Fibroblast of lung (primary cell): ENCODE results near the gene NEK7. TPM values are rescaled to one million over a fixed set of nuclear protein-coding genes. Genes with fewer than 3 reads are reported as not detected.
A peak's percentile ranks its signal among the peaks of the same experiment; 100 is the strongest.

ENCODE experiments used
- DNase-seq, 2 donors: peaks; one replicate each; pipeline versions ENCODE4 v3.0.0 to v3.0.0-alpha.2; 2010; ENCODE audit warnings: low read depth in 2 of 2
- H2AFZ ChIP-seq: 2 replicates; pipeline ENCODE4 v1.5.1; 2012; ENCODE audit warnings: low read length, control low read depth, inconsistent platforms
- H3K27ac ChIP-seq: 2 replicates; pipeline ENCODE4 v1.5.1; 2011; ENCODE audit warnings: low read length, control low read depth; ENCODE audit not compliant: insufficient read depth
- H3K27me3 ChIP-seq: 2 replicates; pipeline ENCODE4 v1.5.1; 2011; ENCODE audit warnings: mild to moderate bottlenecking, low read length; ENCODE audit not compliant: control insufficient read depth, insufficient read depth
- H3K36me3 ChIP-seq: 2 replicates; pipeline ENCODE4 v1.5.1; 2011; ENCODE audit warnings: low read length; ENCODE audit not compliant: control insufficient read depth, insufficient read depth
- H3K4me1 ChIP-seq: 2 replicates; pipeline ENCODE4 v1.5.1; 2011; ENCODE audit warnings: low read length; ENCODE audit not compliant: control insufficient read depth, insufficient read depth; ENCODE audit errors: extremely low read depth
- H3K4me2 ChIP-seq: 2 replicates; pipeline ENCODE4 v1.5.1; 2011; ENCODE audit warnings: low read length, control low read depth; ENCODE audit not compliant: insufficient read depth; ENCODE audit errors: extremely low read depth
- H3K4me3 ChIP-seq, 4 experiments: fragments of 200-600 bp in 1 of 4; sonication (generic) in 1 of 4; replicated peaks in 1 of 4; 2 replicates each; pipeline ENCODE4 v1.5.1; 2011 to 2016; ENCODE audit warnings: low read length in 4 of 4, low read depth in 3 of 4, mild to moderate bottlenecking in 3 of 4, control low read depth in 2 of 4, inconsistent platforms in 1 of 4, mixed read lengths in 1 of 4; ENCODE audit not compliant: insufficient read depth in 1 of 4; ENCODE audit errors: control extremely low read depth in 1 of 4
- H3K79me2 ChIP-seq: 2 replicates; pipeline ENCODE4 v1.5.1; 2012; ENCODE audit warnings: mild to moderate bottlenecking, low read length, inconsistent platforms; ENCODE audit not compliant: control insufficient read depth, insufficient read depth
- H3K9ac ChIP-seq: 2 replicates; pipeline ENCODE4 v1.5.1; 2011; ENCODE audit warnings: mild to moderate bottlenecking, low read length, control low read depth; ENCODE audit not compliant: insufficient read depth
- H3K9me3 ChIP-seq: 2 replicates; pipeline ENCODE4 v1.5.1; 2012; ENCODE audit warnings: low read depth, low read length; ENCODE audit not compliant: control insufficient read depth, insufficient read depth
- H4K20me1 ChIP-seq: 2 replicates; pipeline ENCODE4 v1.5.1; 2011; ENCODE audit warnings: low read length; ENCODE audit not compliant: control insufficient read depth, insufficient read depth; ENCODE audit errors: extremely low read depth
- EZH2 ChIP-seq: IDR thresholded peaks from 2 replicates; pipeline ENCODE4 v1.5.1; 2012; ENCODE audit warnings: low read length, control low read depth, mild to moderate bottlenecking; ENCODE audit errors: missing control alignments
- polyA plus RNA-seq, 2 donors: library from polyadenylated mRNA; depleted of rRNA in 1 of 2; stranded (reverse) in 1 of 2; unstranded in 1 of 2; fragments of >200 nt; gene quantifications; 2 replicates each; pipeline ENCODE4 v1.2.1, GENCODE V29; 2011 to 2012; ENCODE audit warnings: missing spikeins in 1 of 2
- total RNA-seq: library from RNA; depleted of rRNA; stranded (reverse); fragments of >200 nt; gene quantifications from 2 replicates; pipeline ENCODE4 v1.2.1, GENCODE V29; 2014
- TF ChIP-seq, protein P1 (sequence below), 2 donors: IDR thresholded peaks in 1 of 2; conservative IDR thresholded peaks in 1 of 2; 1 replicate in 1 of 2; 2 replicates in 1 of 2; pipeline ENCODE4 v1.5.1; 2011 to 2012; ENCODE audit warnings: low read length in 2 of 2, control low read depth in 1 of 2, inconsistent platforms in 1 of 2, low read depth in 1 of 2, mild to moderate bottlenecking in 1 of 2

NEK7 gene
- total and polyA plus RNA-seq, 2 donors (not counting 1 experiment from before 2014, with no cell fraction given), result 90.5 to 207 TPM

DNA sequence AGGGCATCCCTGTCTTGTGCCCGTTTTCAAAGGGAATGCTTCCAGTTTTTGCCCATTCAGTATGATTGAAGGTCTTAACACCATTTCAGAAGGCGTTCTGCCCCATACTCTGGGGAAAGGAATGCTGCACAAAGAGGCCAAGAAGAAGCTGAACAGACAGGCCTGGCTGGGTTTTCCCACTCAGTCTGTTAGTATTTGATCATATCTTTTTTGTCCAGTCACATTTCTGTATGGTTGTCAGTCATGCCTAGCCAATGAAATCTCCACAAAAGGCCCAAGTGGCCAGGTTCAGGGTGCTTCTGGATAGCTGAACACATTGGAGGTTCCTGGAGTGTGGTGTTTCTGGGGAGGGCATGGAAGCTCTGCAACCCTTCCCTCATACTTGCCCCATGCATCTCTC, 72.1 kb downstream of the NEK7 start:
- Histone ChIP-seq H3K9me3 (no peaks in the 10 kb centered on the region), H3K79me2 (peaks cover 12% of the 10 kb centered on the region), H3K9ac (no peak overlapping the region), H4K20me1 (no peaks in the 10 kb centered on the region), H3K4me2 (no peak overlapping the region), H3K36me3 (no peaks in the 10 kb centered on the region), H3K4me1 (peaks cover 1% of the 10 kb centered on the region), H2AFZ (no peak overlapping the region), H3K4me3 (no peak overlapping the region), H3K27me3 (no peaks in the 10 kb centered on the region), H3K27ac (no peak overlapping the region)
- TF ChIP-seq EZH2, result no peak
- TF ChIP-seq, protein P1, sequence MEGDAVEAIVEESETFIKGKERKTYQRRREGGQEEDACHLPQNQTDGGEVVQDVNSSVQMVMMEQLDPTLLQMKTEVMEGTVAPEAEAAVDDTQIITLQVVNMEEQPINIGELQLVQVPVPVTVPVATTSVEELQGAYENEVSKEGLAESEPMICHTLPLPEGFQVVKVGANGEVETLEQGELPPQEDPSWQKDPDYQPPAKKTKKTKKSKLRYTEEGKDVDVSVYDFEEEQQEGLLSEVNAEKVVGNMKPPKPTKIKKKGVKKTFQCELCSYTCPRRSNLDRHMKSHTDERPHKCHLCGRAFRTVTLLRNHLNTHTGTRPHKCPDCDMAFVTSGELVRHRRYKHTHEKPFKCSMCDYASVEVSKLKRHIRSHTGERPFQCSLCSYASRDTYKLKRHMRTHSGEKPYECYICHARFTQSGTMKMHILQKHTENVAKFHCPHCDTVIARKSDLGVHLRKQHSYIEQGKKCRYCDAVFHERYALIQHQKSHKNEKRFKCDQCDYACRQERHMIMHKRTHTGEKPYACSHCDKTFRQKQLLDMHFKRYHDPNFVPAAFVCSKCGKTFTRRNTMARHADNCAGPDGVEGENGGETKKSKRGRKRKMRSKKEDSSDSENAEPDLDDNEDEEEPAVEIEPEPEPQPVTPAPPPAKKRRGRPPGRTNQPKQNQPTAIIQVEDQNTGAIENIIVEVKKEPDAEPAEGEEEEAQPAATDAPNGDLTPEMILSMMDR (conservative IDR thresholded peaks at IDR 0.05 in 1 of 2, IDR thresholded peaks at IDR 0.05 in 1 of 2; ENCODE audit: low read depth in 1 of 2, low read length in 2 of 2), result no peak
- DNase-seq, result no peak

GRCh38 chr1:198231779-198232178, 75.0 kb downstream of the NEK7 start:
- no peaks in the 10 kb centered on the region for H3K9me3 ChIP-seq
- H3K79me2 ChIP-seq, result peaks cover 14% of the 10 kb centered on the region
- no peak overlapping the region for H3K4me2 ChIP-seq
- H4K20me1 ChIP-seq, result no peaks in the 10 kb centered on the region
- no peaks in the 10 kb centered on the region for H3K36me3 ChIP-seq
- DNase-seq, result no peak
- TF ChIP-seq EZH2, result no peak
- TF ChIP-seq, protein P1 (conservative IDR thresholded peaks at IDR 0.05 in 1 of 2, IDR thresholded peaks at IDR 0.05 in 1 of 2; ENCODE audit: low read depth in 1 of 2, low read length in 2 of 2), result no peak
- no peak overlapping the region for H2AFZ ChIP-seq
- peaks cover 4% of the 10 kb centered on the region for H3K4me1 ChIP-seq
- no peak overlapping the region for H3K4me3 ChIP-seq
- no peaks in the 10 kb centered on the region for H3K27me3 ChIP-seq
- no peak overlapping the region for H3K9ac ChIP-seq
- no peak overlapping the region for H3K27ac ChIP-seq

DNA sequence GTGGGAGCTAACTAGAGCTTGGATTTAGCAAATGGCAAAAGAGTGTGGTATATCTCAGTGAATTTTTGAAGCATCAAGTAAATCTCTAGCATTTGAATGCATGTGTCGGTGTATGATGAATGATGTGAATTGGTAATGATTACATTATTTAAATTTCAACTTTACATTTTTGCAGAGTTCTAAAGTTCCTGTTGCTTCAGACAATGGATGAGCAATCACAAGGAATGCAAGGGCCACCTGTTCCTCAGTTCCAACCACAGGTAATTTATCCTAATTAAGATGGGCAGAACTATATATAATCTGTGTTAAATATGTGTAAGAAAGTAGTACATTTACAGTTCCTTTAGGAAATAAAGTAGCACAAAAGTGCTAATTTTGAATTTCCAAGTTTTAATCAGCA, 75.6 kb downstream of the NEK7 start:
- H3K4me2 ChIP-seq, result no peak overlapping the region
- no peaks in the 10 kb centered on the region for H4K20me1 ChIP-seq
- DNase-seq, result peak in 1 of 2 donors; percentile 47
- TF ChIP-seq EZH2, result no peak
- TF ChIP-seq, protein P1 (conservative IDR thresholded peaks at IDR 0.05 in 1 of 2, IDR thresholded peaks at IDR 0.05 in 1 of 2; ENCODE audit: low read depth in 1 of 2, low read length in 2 of 2), result no peak
- no peaks in the 10 kb centered on the region for H3K9me3 ChIP-seq
- H3K27ac ChIP-seq, result no peak overlapping the region
- peaks cover 14% of the 10 kb centered on the region for H3K79me2 ChIP-seq
- peaks cover 4% of the 10 kb centered on the region for H3K4me1 ChIP-seq
- H2AFZ ChIP-seq, result no peak overlapping the region
- no peak overlapping the region for H3K9ac ChIP-seq
- no peak overlapping the region for H3K4me3 ChIP-seq
- H3K36me3 ChIP-seq, result no peaks in the 10 kb centered on the region
- H3K27me3 ChIP-seq, result no peaks in the 10 kb centered on the region
